NCI-H1436 (cell line): Measurements from ENCODE around the gene SDC1.
A peak's percentile ranks its signal among the peaks of the same experiment; 100 is the strongest.
"Not testable (repeated sequence)": the region's sequence is repeated elsewhere in the genome, so short reads cannot be mapped to it uniquely, and the experiment has no call there.

Source experiments
- DNase-seq: peaks from one replicate; lab custom pipeline; 2025; lab: John Stamatoyannopoulos, UW

Gene SDC1

GRCh38 chr2:20224716-20225293 lies at the start of gene SDC1:
Gene SDC1, minus strand, starts transcription at chr2:20225130. Its CDS starts 263 bp downstream, at chr2:20224867.
- DNase-seq, result peak; percentile 13

- DNase-seq, result no peak
Observed at GRCh38 chr2:20273042-20273441, 48.1 kb upstream of the SDC1 start.

GRCh38 chr2:20268317-20268716 lies 43.4 kb upstream of the SDC1 start:
- not testable (repeated sequence) for DNase-seq

GRCh38 chr2:20267529-20267928 lies 42.6 kb upstream of the SDC1 start:
- no peak for DNase-seq

- no peak for DNase-seq
Observed at GRCh38 chr2:20264629-20265028, 39.7 kb upstream of the SDC1 start.

GRCh38 chr2:20257411-20257810 lies 32.5 kb upstream of the SDC1 start:
- DNase-seq, result no peak

- no peak for DNase-seq
Observed at GRCh38 chr2:20254731-20255130, 29.8 kb upstream of the SDC1 start.

GRCh38 chr2:20250436-20250835 lies 25.5 kb upstream of the SDC1 start:
- DNase-seq, result no peak

- no peak for DNase-seq
Observed at GRCh38 chr2:20249170-20249569, 24.2 kb upstream of the SDC1 start.

- no peak for DNase-seq
Observed at GRCh38 chr2:20247084-20247483, 22.2 kb upstream of the SDC1 start.

GRCh38 chr2:20243637-20244036 lies 18.7 kb upstream of the SDC1 start:
- not testable (repeated sequence) for DNase-seq

- DNase-seq, result no peak
Observed at GRCh38 chr2:20242727-20243377, 17.9 kb upstream of the SDC1 start.

GRCh38 chr2:20241973-20242726 lies 17.2 kb upstream of the SDC1 start:
- no peak for DNase-seq

GRCh38 chr2:20240291-20240690 lies 15.4 kb upstream of the SDC1 start:
- not testable (repeated sequence) for DNase-seq

GRCh38 chr2:20236496-20236895 lies 11.6 kb upstream of the SDC1 start:
- no peak for DNase-seq

GRCh38 chr2:20235655-20236305 lies 10.8 kb upstream of the SDC1 start:
- DNase-seq, result no peak

GRCh38 chr2:20234597-20234996 lies 9.7 kb upstream of the SDC1 start:
- not testable (repeated sequence) for DNase-seq

GRCh38 chr2:20232837-20233207 lies 7.9 kb upstream of the SDC1 start:
- DNase-seq, result no peak

GRCh38 chr2:20231598-20232026 lies 6.7 kb upstream of the SDC1 start:
- DNase-seq, result no peak

GRCh38 chr2:20231159-20231558 lies 6.2 kb upstream of the SDC1 start:
- no peak for DNase-seq

- DNase-seq, result no peak
Observed at GRCh38 chr2:20230114-20230425, 5.1 kb upstream of the SDC1 start.

GRCh38 chr2:20229322-20230113 lies 4.6 kb upstream of the SDC1 start:
- DNase-seq, result no peak
